MV-4-11 (cell line): Measurements from ENCODE around the gene MRPL38.

Source experiments
- DNase-seq: peaks from one replicate; lab custom pipeline; 2025; lab: John Stamatoyannopoulos, UW

MRPL38 gene

DNA sequence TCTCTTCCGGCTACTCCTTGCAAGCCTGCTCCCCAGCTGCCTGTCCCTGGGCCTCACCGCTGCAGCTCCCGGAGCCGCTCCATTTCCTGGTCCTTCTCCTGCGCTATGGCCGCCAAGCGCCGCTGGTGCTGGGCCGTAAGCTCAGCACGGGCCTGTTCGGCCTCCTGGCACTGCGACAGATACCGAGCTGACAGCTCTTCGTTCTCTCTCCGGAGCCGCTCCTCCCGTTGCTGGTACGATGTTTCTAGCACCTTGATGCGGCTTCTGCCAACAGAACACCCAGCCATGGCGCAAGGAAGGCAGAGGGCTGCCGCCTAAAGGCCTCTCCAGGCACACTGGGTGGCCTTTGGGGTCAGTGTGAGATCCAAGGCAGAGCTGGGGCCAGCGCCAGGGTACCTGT, 14.9 kb upstream of the MRPL38 start:
- no peak for DNase-seq

DNA sequence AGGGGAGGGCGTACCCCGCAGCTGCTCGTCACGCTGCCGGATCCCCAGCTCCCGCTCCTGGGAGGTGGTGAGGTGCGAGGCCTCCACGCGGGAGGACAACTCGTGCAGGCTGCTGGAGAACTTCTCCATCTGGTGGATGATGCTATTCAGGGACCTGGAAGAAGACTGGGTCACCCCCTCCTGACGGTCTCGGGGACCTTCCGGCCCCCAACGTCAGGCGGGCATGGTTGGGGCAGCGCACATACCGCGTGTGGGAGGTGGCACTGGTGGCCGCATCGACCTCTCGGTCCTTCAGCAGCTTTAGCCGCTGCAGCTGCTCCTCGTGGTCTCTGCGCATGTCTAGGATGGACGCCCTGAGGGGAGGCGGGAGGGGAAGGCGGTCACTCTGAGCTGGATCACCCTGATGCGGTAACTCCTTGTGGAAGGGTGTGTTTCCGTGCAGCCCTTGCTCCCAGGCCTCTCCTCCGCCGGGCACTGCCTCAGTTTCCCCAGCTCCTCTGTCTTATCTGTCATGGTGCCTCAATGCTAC, 13.3 kb upstream of the MRPL38 start:
- DNase-seq, result no peak

DNA sequence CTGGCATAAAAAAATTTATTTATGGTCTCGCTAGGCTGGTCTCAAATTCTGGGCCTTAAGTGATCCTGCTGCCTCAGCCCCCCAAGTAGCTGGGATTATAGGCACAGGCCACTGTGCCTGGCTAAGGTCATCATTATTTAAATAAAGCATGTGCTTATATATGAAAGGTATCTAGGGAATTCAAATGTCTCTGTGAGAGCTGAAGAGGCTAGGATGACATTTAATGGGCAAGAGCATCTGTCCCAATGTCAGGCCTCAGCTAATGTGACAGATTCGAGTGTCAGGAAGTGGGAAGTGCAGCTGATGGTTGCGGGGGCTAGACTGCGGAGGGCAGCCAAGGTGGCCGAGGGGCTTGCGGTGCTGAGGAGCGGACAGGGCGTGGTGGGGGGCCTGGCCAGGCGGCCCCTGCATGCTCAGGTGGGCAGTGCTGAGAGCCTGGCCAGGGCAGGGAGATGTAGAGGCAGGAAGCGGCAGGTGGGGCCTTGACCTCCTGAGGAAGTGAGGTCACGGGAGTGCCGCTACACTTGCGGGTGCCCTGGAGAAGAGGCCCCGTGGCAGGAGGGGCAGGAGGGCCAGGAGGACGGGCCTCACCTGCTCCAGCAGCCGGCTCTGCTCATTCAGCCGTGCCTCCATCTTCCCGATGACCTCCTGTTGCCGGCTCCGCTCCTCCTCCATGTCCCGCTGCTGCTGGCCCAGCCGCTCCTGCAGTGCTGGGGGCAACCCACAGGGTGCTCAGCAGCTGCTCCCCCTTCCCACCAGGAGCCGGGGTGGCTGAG, 12.6 kb upstream of the MRPL38 start:
- no peak for DNase-seq

DNA sequence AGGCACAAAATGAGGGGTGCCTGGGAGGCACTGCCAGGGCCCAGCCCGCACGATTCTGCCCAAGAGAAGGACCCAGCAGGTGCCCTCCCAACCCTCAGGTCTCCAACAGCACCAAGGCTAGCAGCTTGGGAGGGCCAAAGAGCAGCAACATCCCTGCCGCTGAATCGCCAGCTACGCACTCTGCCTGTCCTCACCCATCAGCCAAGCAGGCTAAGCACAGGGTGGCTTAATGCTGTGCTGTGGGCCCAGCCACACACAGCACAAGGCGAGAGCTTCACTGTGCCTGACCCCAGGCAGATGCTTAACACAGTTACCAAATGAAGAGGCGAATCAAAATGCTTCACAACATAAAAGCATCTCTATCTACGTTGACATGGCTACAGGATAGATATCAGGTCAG, 10.6 kb upstream of the MRPL38 start:
- no peak for DNase-seq

DNA sequence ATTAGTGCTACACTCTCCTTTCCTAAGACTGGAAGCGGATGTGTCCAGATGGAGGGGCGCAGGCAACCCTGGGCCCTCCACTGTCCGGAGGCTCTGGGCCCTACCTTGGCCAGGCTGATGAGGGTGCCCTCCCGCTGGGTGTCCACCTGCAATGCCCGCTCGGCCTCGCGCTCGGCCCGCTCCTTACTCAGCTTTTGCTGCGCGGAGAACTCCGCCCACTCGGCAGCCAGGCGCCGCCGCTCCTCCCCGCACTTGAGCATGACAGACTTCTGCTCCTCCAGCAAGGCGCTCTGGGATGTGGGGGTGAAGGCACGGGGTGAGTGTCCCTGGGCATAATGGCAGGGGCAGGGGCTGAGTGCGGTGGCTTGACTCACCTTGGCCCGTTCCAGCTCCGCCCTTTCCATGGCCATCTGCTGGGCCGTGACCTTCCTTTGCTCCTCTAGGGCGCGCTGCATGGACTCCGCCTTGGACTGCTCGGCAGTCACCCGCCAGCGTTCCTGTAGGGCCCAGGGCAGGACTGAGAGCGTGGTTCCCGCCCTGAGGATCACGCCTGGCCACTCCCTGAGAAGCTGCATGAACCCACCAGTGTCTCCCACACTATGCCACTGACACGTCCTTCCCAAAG, 10.1 kb upstream of the MRPL38 start:
- DNase-seq, result no peak

DNA sequence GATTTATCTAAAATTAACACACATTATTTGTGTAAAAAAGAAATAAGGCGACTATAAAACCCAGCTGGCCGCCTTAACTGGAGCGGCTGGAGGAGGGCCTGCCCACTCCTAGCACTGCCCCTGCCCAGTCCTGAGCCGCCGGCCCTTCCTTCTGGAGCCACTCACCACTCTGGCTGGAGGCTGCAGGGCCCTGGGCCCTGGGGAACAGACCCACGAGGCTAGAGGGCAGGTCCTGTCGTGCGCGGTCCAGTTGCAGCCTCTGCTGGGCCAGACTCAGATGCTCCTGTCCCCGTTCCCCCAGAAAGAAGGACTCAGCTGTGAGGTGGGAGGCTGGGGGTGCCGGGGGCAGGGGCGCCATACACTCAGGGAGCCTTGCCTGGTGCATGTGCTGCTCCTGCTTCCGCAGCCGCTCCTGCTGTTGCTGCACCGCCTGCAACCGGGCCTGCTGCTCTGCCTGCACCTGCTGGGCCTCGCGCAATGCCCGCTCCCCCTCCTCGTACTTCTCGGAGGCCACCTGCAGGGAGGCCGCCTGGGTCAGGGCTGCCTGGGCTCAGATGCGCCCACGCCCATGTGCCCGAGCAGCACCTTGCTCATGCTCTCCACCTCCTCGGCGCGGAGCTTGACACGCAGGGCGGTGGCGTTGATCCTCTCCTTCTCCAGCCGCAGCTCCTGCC, 9.0 kb upstream of the MRPL38 start:
- no peak for DNase-seq

DNA sequence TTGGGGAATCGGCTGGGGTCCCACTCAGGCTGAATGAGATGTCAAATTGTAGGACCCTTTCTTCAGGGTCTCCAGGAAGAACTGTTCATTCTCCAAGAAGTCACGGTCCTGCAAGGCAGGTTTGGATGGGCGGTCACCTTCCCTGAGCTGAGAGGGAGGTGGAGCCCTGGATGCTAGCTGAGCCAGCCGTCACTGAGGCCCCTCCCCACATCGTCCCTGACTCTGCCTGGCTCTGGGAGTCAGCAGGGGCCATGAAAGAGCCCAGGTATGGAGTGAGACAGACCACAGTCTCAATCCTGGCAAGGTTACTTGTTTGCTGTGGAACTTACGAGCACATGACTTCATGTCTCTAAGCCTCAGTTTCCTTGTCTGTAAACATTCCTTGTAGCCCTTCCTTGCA, 6.0 kb upstream of the MRPL38 start:
- DNase-seq, result no peak

DNA sequence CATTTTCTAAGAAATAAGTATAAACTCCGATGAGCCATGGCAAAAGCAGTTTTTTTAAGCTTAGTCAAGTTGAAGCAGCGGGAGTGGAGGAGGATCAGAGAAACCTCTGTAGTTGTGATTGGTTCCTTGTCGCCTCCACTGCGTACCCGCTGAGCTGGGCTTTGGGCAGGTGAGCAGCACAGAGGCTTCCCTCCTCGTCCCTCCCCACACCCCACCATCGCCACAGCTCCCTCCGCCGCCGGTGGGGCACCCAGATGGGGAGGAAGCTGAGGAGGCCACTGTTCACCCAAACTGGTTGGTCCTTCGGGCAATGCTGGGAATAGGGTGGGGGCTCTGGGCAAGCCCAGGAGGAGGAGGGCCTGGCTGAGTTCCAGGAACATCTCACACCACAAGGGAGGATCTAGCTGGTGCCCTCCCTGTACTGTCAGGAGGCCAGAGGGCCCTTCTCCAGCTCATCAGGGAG, 5.2 kb upstream of the MRPL38 start:
- no peak for DNase-seq

DNA sequence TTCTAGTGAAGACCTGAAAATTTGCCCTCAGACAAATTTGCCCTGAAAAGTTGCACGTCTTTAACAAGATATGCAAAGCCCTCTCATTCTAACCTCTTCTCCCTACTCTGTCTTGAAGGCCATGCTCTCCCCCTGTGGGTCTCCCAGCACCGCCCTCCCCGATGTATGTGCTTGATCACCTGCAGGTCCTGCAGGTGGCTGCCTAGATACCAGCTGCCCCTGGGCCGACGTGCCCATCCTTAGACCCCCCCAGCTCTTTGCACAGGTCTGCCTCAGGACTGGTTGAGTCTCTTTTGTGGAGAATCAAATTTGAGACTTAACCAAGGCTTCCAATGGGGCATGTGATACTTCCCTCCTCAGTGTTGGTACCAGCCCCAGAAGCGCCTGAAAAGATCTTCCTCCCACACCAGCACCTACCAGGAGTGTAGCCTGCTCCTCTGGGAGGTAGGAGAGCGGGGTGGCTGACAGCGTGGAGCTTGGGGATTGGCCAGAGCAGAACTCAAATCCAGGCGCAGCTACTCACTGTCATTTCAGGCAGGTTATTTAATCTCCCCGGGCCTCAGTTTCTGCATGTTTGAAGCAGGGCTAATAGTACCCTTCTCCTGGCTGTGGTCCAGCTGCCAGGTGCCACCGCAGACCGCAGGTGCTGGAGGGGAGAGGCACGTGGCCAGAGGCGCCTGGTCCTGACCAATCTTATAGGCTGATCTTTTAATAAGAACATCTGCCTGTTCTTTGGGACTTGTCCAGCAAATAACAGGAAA, 4.5 kb upstream of the MRPL38 start:
- DNase-seq, result no peak

DNA sequence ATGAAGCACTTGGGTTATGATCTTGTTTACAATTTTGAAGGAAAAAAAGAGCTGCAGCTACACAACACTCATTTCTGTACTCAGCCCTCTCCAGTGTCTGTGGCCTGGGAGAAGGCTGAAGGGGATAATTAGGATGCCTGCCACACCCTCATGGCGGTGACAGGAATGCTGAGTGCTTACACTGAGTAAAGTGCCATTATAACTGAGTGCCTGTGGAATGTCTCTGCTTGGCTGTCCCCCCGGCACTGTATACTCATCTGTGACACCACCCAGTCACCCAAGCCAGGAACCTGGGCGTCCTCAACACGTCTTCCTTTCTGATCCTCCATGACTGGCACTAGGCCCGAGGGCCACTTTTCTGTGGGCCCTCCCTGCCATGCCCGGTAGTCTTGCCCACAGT, 3.5 kb upstream of the MRPL38 start:
- no peak for DNase-seq

DNA sequence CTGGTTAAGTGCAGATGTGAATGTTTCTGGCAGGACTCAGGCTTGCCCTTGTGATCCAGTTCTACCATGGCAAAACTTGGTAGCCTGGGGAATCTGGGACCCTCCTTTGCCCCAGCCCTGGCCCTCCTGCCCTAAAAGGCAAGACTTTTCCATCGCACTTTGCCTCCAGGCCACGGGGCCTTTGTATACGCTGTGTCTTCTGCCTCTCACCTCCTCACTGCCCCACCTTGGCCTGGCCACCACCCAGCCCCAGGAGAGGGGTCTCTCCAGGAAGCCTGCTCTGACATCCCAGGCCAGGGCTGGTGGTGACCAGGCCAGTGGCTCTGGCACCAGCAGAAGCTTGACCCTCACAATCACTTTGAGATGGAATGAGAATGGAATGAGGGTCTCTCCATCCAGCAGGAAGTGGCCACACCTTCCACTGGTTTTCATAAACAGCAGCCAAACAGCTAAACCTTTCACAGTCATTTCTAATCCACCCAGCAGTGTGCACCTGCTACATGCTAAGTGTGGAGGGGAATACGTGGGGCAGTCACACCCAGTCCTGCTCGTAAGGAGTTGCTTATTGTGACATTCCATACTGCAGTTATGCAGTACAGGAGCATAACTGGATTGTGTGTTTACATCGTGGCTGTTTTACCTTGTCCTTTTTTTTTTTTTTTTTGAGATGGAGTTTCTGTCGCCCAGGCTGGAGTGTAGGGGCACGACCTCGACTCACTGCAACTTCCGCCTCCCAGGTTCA, 1.6 kb upstream of the MRPL38 start:
- no peak for DNase-seq

DNA sequence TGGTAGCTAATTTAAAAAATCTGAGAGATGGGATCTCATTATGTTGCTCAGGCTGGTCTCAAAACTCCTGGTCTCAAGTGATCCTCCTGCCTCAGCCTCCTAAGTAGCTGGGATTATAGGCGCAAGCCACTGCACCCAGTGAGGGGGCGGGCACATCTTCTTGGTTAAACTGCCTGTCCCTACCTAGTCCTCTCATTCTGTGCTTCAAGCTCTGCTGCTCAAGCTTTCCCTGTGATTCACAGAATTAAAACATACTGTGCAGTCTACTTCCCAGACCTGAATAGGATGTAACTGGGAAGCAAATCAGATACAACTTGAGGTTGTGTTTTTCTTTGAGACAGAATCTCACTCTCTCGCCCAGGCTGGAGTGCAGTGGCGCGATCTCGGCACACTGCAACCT, 2.3 kb downstream of the MRPL38 start:
- no peak for DNase-seq

DNA sequence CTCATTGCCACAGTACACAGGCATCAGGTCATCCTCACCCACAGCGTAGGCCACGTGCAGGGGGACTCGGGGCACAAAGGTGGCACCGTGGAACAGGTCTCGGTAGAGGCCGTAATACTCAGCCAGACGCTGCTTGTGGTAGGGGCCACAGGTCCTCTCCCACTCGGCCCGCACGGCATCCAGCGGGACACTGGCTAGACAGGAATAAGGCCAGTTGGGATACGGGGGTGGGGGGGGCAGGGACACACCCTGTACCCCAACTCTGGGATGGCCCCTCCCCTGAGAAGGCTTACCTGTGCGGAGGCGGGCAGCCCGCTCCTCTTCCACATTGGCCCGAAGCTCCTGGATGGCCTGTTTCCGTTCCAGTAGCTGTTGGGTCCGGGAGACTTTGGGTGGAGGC, 3.0 kb downstream of the MRPL38 start:
- DNase-seq, result no peak

DNA sequence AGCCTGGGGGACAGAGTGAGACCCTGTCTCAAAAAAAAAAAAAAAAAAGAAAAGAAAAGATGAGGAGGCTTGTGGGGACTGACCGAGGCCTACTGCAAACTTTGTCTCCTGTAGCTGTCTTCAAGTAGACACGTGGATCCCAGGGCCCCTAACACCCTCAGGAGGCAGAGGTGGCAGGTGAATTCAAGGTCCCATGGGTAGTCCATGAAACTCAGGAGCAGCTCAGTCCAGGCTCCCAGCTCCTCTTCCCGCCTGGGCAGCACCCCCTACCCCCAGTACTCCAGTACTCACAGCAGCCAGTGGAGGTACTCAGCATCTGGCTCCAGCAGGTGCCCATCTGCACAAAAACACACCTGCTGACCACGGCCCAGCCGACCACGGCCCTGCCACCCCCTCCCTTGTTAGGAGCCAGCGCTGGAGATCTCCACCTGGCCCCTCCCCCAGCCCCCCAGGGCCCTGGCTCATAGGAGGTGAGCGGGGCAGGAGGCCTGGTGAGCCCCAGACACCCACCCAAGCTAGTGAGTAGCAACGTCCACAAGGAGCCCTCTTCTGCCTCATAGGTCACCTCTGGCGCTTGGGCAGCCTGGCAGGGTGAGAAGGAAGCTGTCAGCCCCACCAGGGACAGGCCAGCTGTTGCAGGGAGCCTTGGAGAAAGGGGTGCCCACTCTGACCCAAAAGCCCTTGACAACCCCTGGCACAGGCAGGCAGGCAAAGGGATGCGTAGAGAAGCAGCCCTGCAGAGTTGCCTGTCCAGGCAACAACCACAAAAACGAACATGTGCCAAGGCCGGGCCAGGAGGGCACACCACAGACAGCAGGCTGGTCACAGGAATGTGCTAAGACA, 3.8 kb downstream of the MRPL38 start:
- no peak for DNase-seq

DNA sequence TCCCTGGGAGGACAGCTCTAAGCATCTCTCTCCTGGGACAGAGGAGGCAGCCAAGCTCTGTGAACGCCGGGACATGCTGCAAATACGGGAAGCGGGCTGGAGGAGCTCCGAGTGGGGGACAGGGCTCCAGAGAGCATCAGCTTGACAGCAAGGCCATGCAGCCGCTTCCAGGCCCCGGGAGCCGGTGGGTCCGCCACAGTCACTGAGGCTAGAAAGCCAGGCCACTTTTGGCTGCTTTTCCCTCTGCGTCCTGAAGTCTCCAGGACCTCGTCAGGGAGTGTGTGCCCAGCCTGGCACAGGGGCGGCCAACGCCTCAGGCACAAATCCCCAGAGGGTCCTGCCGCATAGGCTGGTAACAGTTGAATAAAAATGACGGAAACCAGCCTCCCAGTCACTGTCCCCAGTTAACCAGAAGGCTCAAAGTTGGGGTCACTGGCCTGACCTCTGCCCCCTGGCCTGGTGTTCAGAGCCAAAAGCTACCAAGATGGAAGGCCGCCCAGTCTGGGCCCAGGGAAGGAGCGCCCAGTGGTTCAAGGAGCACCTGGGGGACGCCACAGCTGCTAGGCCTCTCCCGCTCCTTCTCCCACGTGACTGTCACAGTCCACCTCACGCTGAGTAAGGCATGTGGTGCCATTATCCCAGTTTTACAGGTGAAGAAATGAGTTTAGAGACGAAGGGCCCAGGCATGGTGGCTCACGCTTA, 4.8 kb downstream of the MRPL38 start:
- DNase-seq, result no peak

DNA sequence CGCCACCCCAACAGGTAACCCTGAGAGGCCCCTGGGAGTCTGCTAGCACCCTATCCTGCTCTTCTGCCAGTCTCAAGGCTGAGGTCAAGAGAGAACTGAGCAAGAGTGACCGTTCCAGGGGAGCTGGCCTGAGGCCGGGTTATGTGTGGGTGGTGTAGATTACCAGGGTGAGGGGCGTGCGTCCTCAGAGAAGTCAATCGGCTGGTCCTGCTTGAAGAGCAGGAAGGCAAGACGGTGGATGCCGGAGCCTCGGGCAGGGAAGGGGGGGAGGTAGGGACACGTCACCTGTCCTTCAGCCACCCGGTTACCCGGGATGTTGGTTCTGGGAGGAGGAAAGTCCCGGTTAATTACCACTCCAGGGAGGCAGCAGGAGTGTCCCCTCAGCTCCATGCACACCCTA, 5.3 kb downstream of the MRPL38 start:
- no peak for DNase-seq

DNA sequence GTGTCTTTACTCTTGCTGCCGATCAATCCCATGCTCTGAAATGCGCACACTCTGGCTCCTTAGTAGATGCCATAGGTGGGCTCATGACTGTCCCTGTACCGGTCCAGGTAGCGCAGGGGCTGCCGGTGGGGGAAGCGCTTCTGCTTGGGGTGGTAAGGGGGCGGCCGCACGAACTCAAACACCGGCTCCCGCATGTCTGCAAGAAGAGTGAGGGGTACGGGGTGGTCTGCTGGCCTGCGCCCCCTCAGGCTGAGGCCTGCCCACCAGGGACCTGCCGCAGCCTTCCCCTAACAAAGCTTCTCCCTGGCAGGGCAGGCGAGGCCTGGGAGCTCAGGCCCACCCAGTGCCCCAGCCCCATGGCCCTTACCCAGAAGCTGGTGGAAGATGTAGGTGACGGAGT, 5.9 kb downstream of the MRPL38 start:
- DNase-seq, result no peak

DNA sequence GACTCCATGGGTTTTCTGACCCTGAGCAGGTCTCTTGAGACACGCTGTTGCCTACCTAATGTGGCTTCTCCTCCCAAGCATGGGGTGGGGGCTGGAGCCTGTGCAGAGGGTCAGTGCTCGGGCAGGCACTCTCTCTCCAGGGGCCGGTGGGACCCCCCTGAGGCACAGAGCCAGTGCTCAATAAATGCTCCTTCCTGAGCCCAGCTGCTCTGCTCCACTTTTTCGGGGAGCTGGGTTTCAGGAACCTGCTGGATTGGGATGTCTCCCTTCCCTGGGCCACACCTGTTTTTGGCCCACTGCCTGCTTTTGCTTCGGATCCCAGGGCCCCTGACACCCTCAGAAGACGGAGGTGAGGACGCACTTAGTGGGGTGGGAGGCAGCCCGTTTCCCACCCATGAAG, 6.6 kb downstream of the MRPL38 start:
- no peak for DNase-seq

DNA sequence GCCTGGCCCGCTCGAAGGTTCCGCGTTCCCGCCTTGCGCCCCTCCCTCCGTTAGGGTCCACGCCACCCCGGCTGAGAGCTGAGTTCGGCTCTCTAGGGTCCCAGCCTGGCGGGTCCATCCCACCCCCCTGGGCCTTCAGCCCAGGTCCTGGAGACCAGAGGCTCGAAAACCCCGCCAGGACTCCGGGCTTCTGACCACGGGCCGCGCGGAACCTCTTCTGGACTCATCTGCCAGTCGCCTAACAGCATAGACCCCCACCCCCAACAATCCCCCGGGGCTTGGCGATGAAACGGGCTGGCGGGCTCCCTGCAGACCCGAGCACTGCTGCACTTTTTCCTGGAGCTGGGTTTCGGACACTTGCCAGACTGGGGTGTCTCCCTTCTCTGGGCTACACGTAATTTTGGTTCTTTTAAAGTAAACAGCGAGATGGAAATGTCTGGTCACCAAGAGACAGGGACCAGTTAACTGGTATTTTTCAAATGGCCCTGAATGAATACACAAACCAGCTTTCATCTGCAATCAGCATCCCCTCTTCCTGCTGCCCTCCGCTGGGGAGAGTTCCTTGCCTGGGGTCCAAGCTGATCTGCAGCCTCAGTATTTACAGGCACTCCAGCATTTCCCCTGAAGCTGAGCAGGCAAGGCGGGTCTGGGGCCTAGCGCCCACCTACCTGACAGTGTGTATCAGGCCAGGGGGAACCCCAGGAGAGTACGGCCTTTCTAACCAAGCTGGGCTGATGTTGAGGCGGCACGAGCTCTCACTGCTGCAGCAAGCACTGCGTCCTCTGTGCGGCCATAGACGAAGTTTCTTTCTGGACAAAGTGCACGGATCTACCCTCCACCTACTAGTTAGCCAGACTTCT, 7.3 kb downstream of the MRPL38 start:
- no peak for DNase-seq
